ENCODE results near the gene CNBD2. TPM values are rescaled to one million over a fixed set of nuclear protein-coding genes. Genes with fewer than 3 reads are reported as not detected.
A peak's percentile ranks its signal among the peaks of the same experiment; 100 is the strongest.

CNBD2 gene
- total RNA-seq, 1 experiment from 2014 or later: 3.8 TPM

GRCh38 chr20:36050436-36051317, 82.3 kb downstream of the CNBD2 start (continued):
- 0 out of 2 replicates have a peak, but pooled peaks have one; percentile 57 for TF ChIP-seq PREB (CRISPR knock-in tag; IDR thresholded peaks at IDR 0.05; ENCODE audit: borderline replicate concordance)
- TF ChIP-seq HMGA2 (CRISPR knock-in tag; IDR thresholded peaks at IDR 0.05): no peak
- peak; percentile 32; the same call in 1 of the 2 replicates for TF ChIP-seq MAX (CRISPR knock-in tag; IDR thresholded peaks at IDR 0.05)
- TF ChIP-seq ZSCAN18 (CRISPR knock-in tag; IDR thresholded peaks at IDR 0.05): no peak
- peak; percentile 41; the same call in 1 of the 2 replicates for TF ChIP-seq ETV6 (CRISPR knock-in tag; IDR thresholded peaks at IDR 0.05)
- TF ChIP-seq ATF1 (CRISPR knock-in tag; IDR thresholded peaks at IDR 0.05): no peak
- TF ChIP-seq ELF4 (CRISPR knock-in tag; IDR thresholded peaks at IDR 0.05; ENCODE audit: low read depth): 0 out of 2 replicates have a peak, but pooled peaks have one; percentile 17
- TF ChIP-seq GTF2I (CRISPR knock-in tag; conservative IDR thresholded peaks at IDR 0.05): no peak
- peak; percentile 71 for TF ChIP-seq FOXK1 (CRISPR knock-in tag; IDR thresholded peaks at IDR 0.05)
- TF ChIP-seq SMAD4 (CRISPR knock-in tag; IDR thresholded peaks at IDR 0.05): 0 out of 2 replicates have a peak, but pooled peaks have one; percentile 46
- no peak for TF ChIP-seq AFF4 (CRISPR knock-in tag; IDR thresholded peaks at IDR 0.05; ENCODE audit: borderline replicate concordance)
- 0 out of 2 replicates have a peak, but pooled peaks have one; percentile 19 for TF ChIP-seq CREM (CRISPR knock-in tag; IDR thresholded peaks at IDR 0.05)
- TF ChIP-seq TEAD1 (CRISPR knock-in tag; IDR thresholded peaks at IDR 0.05): 0 out of 2 replicates have a peak, but pooled peaks have one; percentile 53
- no peak; the same call in 1 of the 2 replicates for TF ChIP-seq ZNF219 (CRISPR knock-in tag; IDR thresholded peaks at IDR 0.05; ENCODE audit: borderline replicate concordance)
- peak; percentile 55; the same call in 1 of the 2 replicates for TF ChIP-seq FOXP4 (CRISPR knock-in tag; IDR thresholded peaks at IDR 0.05)
- no peak for TF ChIP-seq ZNF416 (CRISPR knock-in tag; IDR thresholded peaks at IDR 0.05)
- TF ChIP-seq IRF1 (CRISPR knock-in tag; IDR thresholded peaks at IDR 0.05): 0 out of 2 replicates have a peak, but pooled peaks have one; percentile 10
- TF ChIP-seq NFYB (CRISPR knock-in tag; conservative IDR thresholded peaks at IDR 0.05; ENCODE audit: low read depth): no peak
- no peak for TF ChIP-seq ATF3 (CRISPR knock-in tag; conservative IDR thresholded peaks at IDR 0.05)
- TF ChIP-seq NR1H2 (CRISPR knock-in tag; IDR thresholded peaks at IDR 0.05): no peak
- TF ChIP-seq ZNF281 (CRISPR knock-in tag; IDR thresholded peaks at IDR 0.05): peak; percentile 98

All from WTC11 (cell line).